HFFc6 (cell line): Measurements from ENCODE around the gene RHOB. TPM values are rescaled to one million over a fixed set of nuclear protein-coding genes. Genes with fewer than 3 reads are reported as not detected.

Experiments used
- DNase-seq: peaks from one replicate; pipeline ENCODE4 v3.0.0-alpha.2; 2018
- H3K27ac Mint-ChIP-seq: 2 replicates; pipeline ENCODE4 v1.8.0; 2020; ENCODE audit warnings: mild to moderate bottlenecking, mixed read lengths
- H3K27me3 Mint-ChIP-seq: 2 replicates; pipeline ENCODE4 v1.8.0; 2021; ENCODE audit warnings: mild to moderate bottlenecking, moderate library complexity, mixed read lengths; ENCODE audit not compliant: insufficient read depth
- H3K36me3 Mint-ChIP-seq: 2 replicates; pipeline ENCODE4 v1.8.0; 2021; ENCODE audit warnings: low read depth, mixed read lengths
- H3K4me1 Mint-ChIP-seq: 2 replicates; pipeline ENCODE4 v1.8.0; 2020; ENCODE audit warnings: low read depth, mixed read lengths
- H3K4me3 Mint-ChIP-seq: 2 replicates; pipeline ENCODE4 v1.8.0; 2020; ENCODE audit warnings: mild to moderate bottlenecking, moderate library complexity, mixed read lengths
- H3K9me3 Mint-ChIP-seq: 2 replicates; pipeline ENCODE4 v1.8.0; 2020; ENCODE audit warnings: mild to moderate bottlenecking, mixed read lengths
- CTCF ChIP-seq: fragments of 200-600 bp; sonication (generic); IDR thresholded peaks from 2 replicates; pipeline ENCODE4 v1.5.0; 2021; ENCODE audit warnings: antibody characterized with exemption, mild to moderate bottlenecking
- total RNA-seq, 6 experiments: library from RNA; stranded (reverse); fragmentation: NEBNext Ultra II Directional; extraction: Animal tissue kit (Norgen Biotek cat#: 25700); gene quantifications; 2 replicates in 1 of 6; 3 replicates in 5 of 6; pipeline ENCODE4 v1.2.3, GENCODE V29; 2021

Gene RHOB
- total RNA-seq, 6 experiments from 2014 or later, result 128 to 146 (median 133) TPM

- Mint-ChIP-seq H3K27ac (no peak overlapping the region), H3K9me3 (no peaks in the 10 kb centered on the region), H3K4me3 (no peak overlapping the region), H3K36me3 (no peaks in the 10 kb centered on the region), H3K27me3 (peaks cover 16% of the 10 kb centered on the region), H3K4me1 (peaks cover 21% of the 10 kb centered on the region)
- no peak for DNase-seq
- no peak for TF ChIP-seq CTCF
Observed at GRCh38 chr2:20487030-20487391, 40.1 kb downstream of the RHOB start.

GRCh38 chr2:20487392-20488174, 40.7 kb downstream of the RHOB start:
- peaks cover 16% of the 10 kb centered on the region for H3K27me3 Mint-ChIP-seq
- no peak for TF ChIP-seq CTCF

GRCh38 chr2:20488201-20488641, 41.3 kb downstream of the RHOB start:
- DNase-seq, result no peak
- Mint-ChIP-seq H3K9me3 (no peaks in the 10 kb centered on the region), H3K36me3 (no peaks in the 10 kb centered on the region), H3K4me1 (peaks cover 25% of the 10 kb centered on the region), H3K27me3 (peaks cover 13% of the 10 kb centered on the region), H3K27ac (no peak overlapping the region), H3K4me3 (no peak overlapping the region)
- TF ChIP-seq CTCF, result no peak

More at GRCh38 chr2:20487392-20488174, 40.7 kb downstream of the RHOB start:
- Mint-ChIP-seq H3K4me1 (peaks cover 25% of the 10 kb centered on the region), H3K27ac (no peak overlapping the region), H3K4me3 (no peak overlapping the region), H3K9me3 (no peaks in the 10 kb centered on the region), H3K36me3 (no peaks in the 10 kb centered on the region)
- no peak for DNase-seq

GRCh38 chr2:20488782-20489181, 41.9 kb downstream of the RHOB start:
- no peaks in the 10 kb centered on the region for H3K36me3 Mint-ChIP-seq
- peaks cover 13% of the 10 kb centered on the region for H3K27me3 Mint-ChIP-seq
- H3K4me3 Mint-ChIP-seq, result no peak overlapping the region
- H3K27ac Mint-ChIP-seq, result no peak overlapping the region
- no peak for DNase-seq
- H3K9me3 Mint-ChIP-seq, result no peaks in the 10 kb centered on the region
- no peak for TF ChIP-seq CTCF
- H3K4me1 Mint-ChIP-seq, result peaks cover 31% of the 10 kb centered on the region

GRCh38 chr2:20490300-20491181, 43.7 kb downstream of the RHOB start:
- Mint-ChIP-seq H3K4me3 (no peak overlapping the region), H3K27ac (no peak overlapping the region), H3K4me1 (peaks cover 48% of the 10 kb centered on the region), H3K36me3 (no peaks in the 10 kb centered on the region), H3K27me3 (peaks cover 8% of the 10 kb centered on the region), H3K9me3 (no peaks in the 10 kb centered on the region)
- DNase-seq, result no peak
- no peak for TF ChIP-seq CTCF
